GM10248 (cell line): ENCODE measurements around the gene EMB.
"Not testable (repeated sequence)": the region's sequence is repeated elsewhere in the genome, so short reads cannot be mapped to it uniquely, and the experiment has no call there.

Experiments used
- CTCF ChIA-PET: fragments of 300-600 bp; sonication (Branson Sonifier 250); formaldehyde crosslinking; extraction: SDS; loops from one replicate; lab custom pipeline; 2021; ENCODE audit warnings: antibody characterized with exemption; lab: Yijun Ruan, JAX
- POLR2A ChIA-PET: fragments of 350-650 bp; sonication (Branson Sonifier 250); formaldehyde crosslinking; extraction: SDS; loops from one replicate; lab custom pipeline; 2020; ENCODE audit warnings: antibody characterized with exemption; lab: Yijun Ruan, JAX
- DNase-seq: peaks from one replicate; pipeline ENCODE4 v3.0.0; 2012; ENCODE audit errors: extremely low spot score
- CTCF ChIP-seq: IDR thresholded peaks from 2 replicates; pipeline ENCODE4 v1.5.1; 2012; ENCODE audit warnings: mild to moderate bottlenecking, low read depth; ENCODE audit errors: extremely low read depth, missing control alignments, control extremely low read depth

Gene EMB

DNA sequence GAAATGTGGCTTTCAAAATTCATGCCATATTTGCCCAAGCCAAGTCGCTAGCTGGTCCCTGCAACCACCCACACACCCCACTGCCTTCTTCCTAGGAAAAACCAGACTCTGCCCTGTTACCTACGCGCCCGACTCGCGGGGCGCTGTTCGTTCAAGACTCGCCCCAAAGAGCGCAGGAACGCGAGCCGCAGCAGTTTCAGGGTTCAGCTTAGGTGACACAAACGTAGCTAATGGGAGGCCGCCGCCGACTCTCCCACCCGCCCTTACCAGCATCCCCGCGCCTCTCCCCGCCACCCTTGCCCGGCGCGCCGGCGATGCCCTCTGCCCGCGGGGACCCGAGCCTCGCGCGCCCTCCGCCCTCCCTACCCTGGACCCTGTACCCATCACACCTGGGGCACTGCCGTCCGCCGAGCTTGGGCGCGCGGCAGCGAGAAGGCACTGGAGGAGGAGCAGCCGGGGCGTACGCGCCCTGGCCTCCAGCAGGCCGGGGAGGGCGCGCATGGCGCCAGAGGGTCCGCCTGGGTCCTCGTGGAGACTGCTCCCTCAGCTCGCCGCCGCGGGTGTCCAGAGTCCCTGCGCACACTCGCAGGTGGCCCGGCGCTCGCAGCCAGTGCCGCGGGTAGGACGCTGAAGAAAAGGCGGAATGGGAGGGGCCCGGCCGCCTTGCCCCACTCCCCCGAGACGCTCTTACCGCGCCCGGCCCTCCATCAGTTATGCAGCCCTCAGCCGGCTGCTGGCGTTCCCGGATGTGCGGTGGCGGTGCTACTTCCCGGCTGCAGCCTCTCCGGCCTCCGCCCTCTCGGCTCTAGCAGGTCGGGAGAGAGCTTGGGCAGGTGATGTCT is at the start of gene EMB:
TSS of gene EMB (minus strand) at position 638 of the 842 bp plus-strand sequence. CDS start at position 501, 137 bp downstream.
- TF ChIP-seq CTCF, result peak; percentile 48
- ChIA-PET POLR2A (interaction anchor here (0.7 kb wide), 1 partner anchor 18 kb away, joined by 3 read pairs; no protein-coding TSS in a partner anchor), CTCF (interaction anchor here (0.9 to 2.0 kb wide), 8 partner anchors 11 to 305 kb away, joined by 3 to 9 read pairs (median 3); no protein-coding TSS in a partner anchor)
- peak; percentile 52 for DNase-seq

DNA sequence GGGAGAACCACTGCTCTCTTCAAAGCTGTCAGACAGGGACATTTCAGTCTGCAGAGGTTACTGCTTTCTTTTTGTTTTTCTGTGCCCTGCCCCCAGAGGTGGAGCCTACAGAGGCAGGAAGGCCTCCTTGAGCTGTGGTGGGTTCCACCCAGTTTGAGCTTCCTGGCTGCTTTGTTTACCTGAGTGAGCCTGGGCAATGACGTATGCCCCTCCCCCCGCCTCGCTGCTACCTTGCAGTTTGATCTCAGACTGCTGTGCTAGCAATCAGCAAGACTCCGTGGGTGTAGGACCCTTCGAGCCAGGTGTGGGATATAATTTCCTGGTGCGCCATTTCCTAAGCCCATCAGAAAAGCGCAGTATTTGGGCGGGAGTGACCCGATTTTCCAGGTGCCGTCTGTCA is 48.4 kb upstream of the EMB start:
- POLR2A ChIA-PET, CTCF ChIA-PET, DNase-seq: not testable (repeated sequence)

- CTCF ChIA-PET, POLR2A ChIA-PET, DNase-seq: not testable (repeated sequence)
These were observed 37.7 kb upstream of the EMB start for GRCh38 chr5:50478790-50479189.

- CTCF ChIA-PET, result no interaction called here
- POLR2A ChIA-PET, result no interaction called here
These were observed 35.5 kb upstream of the EMB start for GRCh38 chr5:50476549-50476948.

GRCh38 chr5:50465015-50465414 is 23.9 kb upstream of the EMB start:
- CTCF ChIA-PET, DNase-seq, POLR2A ChIA-PET: not testable (repeated sequence)

More at GRCh38 chr5:50476549-50476948, 35.5 kb upstream of the EMB start:
- DNase-seq, result no peak
- TF ChIP-seq CTCF, result no peak

- TF ChIP-seq CTCF, result no peak
- ChIA-PET POLR2A (no interaction called here), CTCF (interaction anchor here (1.2 to 2.1 kb wide), 2 partner anchors 23 to 50 kb away, joined by 3 to 5 read pairs; partner anchors contain the start of gene EMB)
- no peak for DNase-seq
These were observed 22.6 kb upstream of the EMB start for GRCh38 chr5:50463726-50464125.

- POLR2A ChIA-PET, result no interaction called here
These were observed 22.0 kb upstream of the EMB start for GRCh38 chr5:50463047-50463446.

DNA sequence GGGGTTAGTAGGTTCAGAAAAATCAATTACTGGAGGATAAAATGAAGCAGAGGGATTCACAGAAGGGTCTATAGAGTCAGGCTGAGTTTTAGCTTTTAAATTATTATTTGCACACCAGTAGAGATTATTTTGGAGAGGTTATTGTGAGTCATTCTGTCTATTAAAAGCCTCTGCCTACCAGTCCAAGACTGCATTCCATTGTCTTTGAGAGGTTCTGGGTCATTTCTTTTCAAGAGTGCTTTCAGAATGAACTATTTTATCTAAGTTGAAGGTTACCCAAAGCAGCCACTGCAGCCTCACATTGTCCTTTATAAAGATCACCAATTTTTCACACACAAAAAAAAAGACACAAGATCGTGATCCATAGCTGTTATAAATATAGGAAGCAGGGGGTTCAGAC is 21.5 kb upstream of the EMB start:
- DNase-seq, POLR2A ChIA-PET: not testable (repeated sequence)
- CTCF ChIA-PET, result interaction anchor here (2.1 kb wide), 1 partner anchor 22 kb away, joined by 5 read pairs; the partner anchor contains the start of gene EMB

More at GRCh38 chr5:50463047-50463446, 22.0 kb upstream of the EMB start:
- CTCF ChIA-PET, result interaction anchor here (1.2 to 2.1 kb wide), 2 partner anchors 22 to 51 kb away, joined by 3 to 5 read pairs; partner anchors contain the start of gene EMB
- TF ChIP-seq CTCF, result no peak
- no peak for DNase-seq

- POLR2A ChIA-PET, DNase-seq, CTCF ChIA-PET: not testable (repeated sequence)
These were observed 17.3 kb upstream of the EMB start for GRCh38 chr5:50458372-50458771.

DNA sequence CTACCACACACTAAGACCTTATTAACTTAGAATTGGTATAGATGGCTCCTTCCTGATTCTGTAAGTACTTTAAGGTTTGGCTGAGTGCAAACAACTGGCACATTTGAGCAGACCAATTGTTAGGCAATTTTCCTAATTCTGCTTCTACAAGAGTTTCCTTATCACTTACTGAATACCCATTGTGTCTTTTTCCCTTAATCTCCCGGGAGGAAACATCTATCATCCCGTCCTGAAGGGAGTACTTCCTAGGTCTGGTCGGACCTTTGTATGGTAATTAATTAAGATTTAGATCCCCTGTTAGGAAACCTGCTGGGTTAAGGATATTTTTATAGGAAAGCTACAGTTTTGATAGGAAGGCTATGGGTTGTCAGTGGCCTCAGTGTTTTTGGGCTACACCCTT is 8.2 kb upstream of the EMB start:
- POLR2A ChIA-PET, CTCF ChIA-PET, DNase-seq: not testable (repeated sequence)
